ENCODE results near the gene MPZL2.

GRCh38 chr11:118264569-118265465 lies 720 bp upstream of the MPZL2 start:
- no peak for TF ChIP-seq FOXM1 (CRISPR knock-in tag; IDR thresholded peaks at IDR 0.05)
- TF ChIP-seq EED (CRISPR knock-in tag; IDR thresholded peaks at IDR 0.05) = no peak
- TF ChIP-seq KLF16 (CRISPR knock-in tag; IDR thresholded peaks at IDR 0.05) = no peak
- TF ChIP-seq BCL3 (CRISPR knock-in tag; IDR thresholded peaks at IDR 0.05) = no peak
- TF ChIP-seq PRPF4 (IDR thresholded peaks at IDR 0.05; ENCODE audit: low read depth, low read length, poor library complexity, severe bottlenecking) = no peak
